GM18526 (cell line): ENCODE results near the gene CACNB1.

Experiments used
- POLR2A ChIP-seq: IDR thresholded peaks from 3 replicates; pipeline ENCODE4 v1.6.1; 2011; ENCODE audit not compliant: insufficient read length; ENCODE audit errors: extremely low read depth

Gene CACNB1

DNA sequence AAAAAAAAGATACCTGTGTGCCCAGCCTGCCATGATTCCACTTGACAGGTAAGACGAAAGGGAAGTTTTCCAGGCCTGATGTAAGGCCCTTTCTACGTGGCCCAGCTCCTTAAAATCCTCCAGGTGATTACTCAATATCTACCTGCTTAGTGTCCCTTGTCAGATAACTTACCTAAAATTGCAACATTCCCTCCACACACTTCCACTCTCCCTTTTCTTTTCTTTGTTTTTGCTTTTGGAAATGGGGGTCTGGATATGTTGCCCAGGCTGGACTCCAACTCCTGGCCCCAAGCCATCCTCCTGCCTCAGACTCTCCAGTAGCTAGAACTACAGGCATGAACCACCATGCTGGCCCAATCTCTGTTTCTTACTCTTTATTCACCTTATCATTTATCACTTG lies 38.8 kb downstream of the CACNB1 start:
- no peak for TF ChIP-seq POLR2A

GRCh38 chr17:39156491-39156890 lies 41.0 kb downstream of the CACNB1 start:
- no peak for TF ChIP-seq POLR2A

DNA sequence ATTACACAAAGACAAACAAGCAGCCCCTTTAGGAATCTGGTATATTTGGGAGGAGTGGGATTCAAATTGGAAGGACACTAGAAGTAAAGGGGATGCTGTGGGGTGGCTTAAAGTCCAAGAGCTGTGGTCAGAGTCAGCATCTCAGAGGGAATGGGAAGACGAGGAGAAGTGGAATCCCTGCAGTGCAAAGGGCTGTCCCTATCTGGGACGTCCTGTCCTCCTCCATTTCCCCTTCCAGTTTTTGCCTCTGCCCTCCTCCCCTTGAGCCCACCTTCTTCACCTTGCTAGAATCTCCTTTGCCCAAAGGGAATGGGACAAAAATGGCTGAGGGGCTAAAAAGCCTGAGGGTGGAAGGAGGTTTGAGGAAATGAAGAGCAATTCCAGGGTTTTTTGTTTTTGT lies 41.8 kb downstream of the CACNB1 start:
- no peak for TF ChIP-seq POLR2A

DNA sequence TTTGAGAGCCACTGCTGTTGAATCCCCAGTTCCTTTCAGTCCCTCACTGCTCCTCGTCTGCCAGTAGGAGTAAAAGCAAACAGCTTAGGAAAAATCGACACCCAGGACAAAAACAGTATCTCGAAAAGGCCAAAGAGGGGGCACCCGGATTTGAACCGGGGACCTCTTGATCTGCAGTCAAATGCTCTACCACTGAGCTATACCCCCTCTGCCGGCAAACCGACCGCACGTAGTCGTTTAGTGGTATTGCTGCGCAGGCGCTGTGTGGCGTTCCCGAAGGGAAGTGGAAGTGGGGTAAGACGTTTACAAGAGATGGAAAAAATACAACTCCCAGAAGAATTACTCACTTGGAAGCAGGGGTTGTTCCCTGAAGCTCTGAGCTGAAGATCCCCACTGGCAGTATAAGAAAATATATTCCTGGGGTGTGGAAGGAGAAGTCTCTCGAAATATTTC lies 43.8 kb downstream of the CACNB1 start:
- no peak for TF ChIP-seq POLR2A

DNA sequence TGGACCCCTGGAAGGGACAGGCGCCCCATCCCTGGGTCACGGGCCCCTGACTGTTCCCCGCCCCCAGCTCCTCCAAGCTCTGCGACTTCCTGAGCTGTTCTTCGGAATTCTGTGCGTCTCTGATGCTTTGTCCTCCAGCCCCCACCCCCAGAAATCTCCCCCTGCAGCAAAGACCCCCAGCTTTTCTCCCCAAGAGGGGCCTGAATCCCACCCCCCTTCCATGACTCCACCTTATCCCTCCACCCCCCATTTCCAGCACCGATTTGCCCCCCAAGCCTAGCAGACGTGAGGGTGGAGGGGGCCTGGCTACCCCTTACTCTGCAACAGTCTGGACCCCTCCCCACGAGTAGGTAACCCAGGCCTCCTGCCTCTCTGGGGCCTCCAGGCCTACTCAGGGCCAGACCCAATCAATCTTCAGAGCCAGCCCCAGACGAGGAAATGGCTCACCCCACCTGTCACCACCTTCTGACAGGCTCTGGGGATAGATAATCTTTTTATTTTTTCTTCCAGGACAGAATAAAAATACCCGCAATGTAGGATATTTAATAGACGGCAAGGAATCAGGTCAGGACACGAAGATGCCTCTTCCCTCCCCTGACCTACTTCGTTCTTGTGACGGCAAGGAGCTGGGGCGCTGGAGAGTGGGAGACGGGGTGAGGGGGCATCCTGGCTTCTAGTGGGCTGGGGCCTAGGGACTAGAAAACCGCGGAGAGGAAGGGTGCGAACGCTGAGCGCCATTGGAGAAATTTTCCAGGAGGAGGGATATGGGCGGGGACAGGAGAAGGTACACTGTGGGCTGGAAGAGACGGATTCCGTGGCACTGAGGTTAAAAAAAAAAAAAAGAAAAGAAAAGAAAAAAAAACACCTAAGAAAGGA lies 45.3 kb downstream of the CACNB1 start:
- TF ChIP-seq POLR2A, result no peak

- no peak for TF ChIP-seq POLR2A
Measured at GRCh38 chr17:39151150-39151942, 46.1 kb downstream of the CACNB1 start, which contains the start of gene PLXDC1. PLXDC1 (minus strand) TSS chr17:39151637; CDS start chr17:39151437, 200 bp downstream.

GRCh38 chr17:39150795-39151149 lies 46.7 kb downstream of the CACNB1 start:
- TF ChIP-seq POLR2A, result no peak

DNA sequence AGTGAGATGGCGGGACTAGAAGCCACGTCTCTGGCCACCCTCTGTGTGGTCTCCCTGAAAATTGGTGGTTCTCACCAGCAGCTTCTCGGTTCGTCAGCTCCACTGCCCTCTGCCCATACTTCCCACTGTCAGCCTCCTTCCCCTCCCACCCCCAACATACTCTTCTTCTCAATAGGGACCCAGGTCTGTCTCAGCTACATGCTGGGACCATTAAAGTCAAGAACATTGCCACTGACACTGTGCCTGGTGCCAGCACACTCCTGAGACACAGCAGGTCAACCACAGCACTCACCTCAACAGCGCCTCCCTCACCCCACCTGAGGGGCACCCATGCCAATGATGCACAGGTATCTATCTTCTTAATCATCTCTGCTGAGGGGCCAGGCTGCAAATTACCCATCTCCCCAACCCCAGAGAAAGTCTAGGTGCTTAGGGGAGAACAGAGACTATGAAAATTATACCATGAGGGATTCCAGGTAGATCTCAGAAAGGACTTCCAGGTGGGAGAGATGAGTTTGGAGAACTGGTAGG lies 47.3 kb downstream of the CACNB1 start:
- no peak for TF ChIP-seq POLR2A

DNA sequence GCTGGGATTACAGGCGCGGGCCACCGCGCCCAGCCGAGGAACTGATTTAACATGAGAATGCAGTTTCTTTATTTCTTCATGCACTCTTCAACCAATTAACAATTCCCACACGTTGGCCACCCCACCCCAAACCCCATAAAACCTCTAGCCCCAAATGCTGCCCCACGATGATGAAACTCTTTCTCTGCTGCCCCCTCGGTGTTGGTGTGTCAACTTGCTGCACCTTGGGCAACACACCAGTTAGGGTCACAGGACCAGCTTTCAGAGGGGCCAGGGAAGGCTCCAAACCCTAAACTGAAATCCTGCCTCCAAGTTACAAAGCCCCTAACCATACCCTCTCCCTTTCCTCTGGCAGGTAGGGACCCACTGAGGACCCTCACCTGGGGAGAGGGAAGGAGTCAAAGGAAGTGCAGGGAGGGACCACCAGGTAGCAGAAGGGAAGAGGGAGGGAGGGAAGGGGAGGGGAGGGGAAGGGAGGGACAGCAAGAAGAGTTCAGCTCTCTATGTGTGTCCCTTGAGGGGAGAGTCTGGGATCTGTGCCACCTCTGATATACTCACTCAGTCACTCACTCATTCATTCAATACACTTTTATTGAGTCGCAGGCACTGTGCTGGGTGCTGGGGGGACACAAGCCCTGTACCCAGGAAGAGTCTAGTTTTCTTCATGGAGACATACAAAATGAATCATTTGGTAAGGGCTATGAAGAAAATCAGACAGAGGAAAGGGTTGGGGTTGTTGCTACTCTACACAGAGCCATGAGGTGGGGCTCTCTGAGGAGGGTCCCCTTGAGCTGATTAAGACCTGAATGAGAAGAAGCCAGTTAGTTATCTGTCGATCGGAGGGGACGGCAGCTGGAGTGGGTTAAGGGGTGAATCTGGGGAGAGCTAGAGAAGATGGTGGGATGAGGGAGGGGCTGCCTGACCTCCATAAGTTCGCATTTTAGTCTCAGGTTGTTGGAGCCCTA lies 50.0 kb downstream of the CACNB1 start:
- no peak for TF ChIP-seq POLR2A

GRCh38 chr17:39146273-39146672 lies 51.2 kb downstream of the CACNB1 start:
- no peak for TF ChIP-seq POLR2A

GRCh38 chr17:39145143-39145542 lies 52.3 kb downstream of the CACNB1 start:
- TF ChIP-seq POLR2A, result no peak

GRCh38 chr17:39144416-39144840 lies 53.0 kb downstream of the CACNB1 start:
- TF ChIP-seq POLR2A, result no peak

GRCh38 chr17:39143552-39144093 lies 53.8 kb downstream of the CACNB1 start:
- TF ChIP-seq POLR2A, result no peak

GRCh38 chr17:39141915-39142664 lies 55.4 kb downstream of the CACNB1 start:
- TF ChIP-seq POLR2A, result no peak

DNA sequence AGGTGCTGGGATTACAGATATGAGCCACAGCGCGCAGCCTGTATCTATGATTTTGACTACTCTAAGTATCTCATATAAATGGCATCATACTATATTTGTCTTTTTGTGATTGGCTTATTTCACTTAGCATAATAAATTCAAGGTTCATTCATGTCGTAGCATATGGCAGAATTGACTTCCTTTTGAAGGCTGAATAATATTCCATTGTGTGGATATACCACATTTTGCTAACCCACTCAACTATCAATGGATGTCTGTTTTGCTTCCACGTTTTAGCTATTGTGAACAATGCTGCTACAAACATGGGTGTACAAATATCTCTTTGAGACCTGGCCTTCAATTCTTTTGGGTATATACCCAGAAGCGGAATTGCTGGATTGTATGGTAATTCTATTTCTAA lies 56.2 kb downstream of the CACNB1 start:
- TF ChIP-seq POLR2A, result no peak
